HEK293 (cell line): ENCODE data around the gene ELMO1.

ENCODE experiments used
- ZFP69B ChIP-seq: fragments of 450-650 bp; formaldehyde crosslinking; IDR thresholded peaks from 2 replicates; pipeline ENCODE4 v1.5.1; 2016; ENCODE audit warnings: missing biosample characterization, missing genetic modification characterization
- ZNF184 ChIP-seq: fragments of 450-650 bp; IDR thresholded peaks from 2 replicates; pipeline ENCODE4 v1.5.1; 2018; ENCODE audit warnings: missing biosample characterization, mild to moderate bottlenecking, missing genetic modification characterization
- ZNF549 ChIP-seq: fragments of 450-650 bp; IDR thresholded peaks from 2 replicates; pipeline ENCODE4 v1.5.1; 2018; ENCODE audit warnings: missing biosample characterization, missing genetic modification characterization, mild to moderate bottlenecking, inconsistent platforms, moderate library complexity
- ZNF558 ChIP-seq: fragments of 450-650 bp; formaldehyde crosslinking; IDR thresholded peaks from 2 replicates; pipeline ENCODE4 v1.5.1; 2016; ENCODE audit warnings: missing biosample characterization, missing genetic modification characterization
- TF ChIP-seq, protein P1 (sequence below): fragments of 450-650 bp; formaldehyde crosslinking; IDR thresholded peaks from 2 replicates; pipeline ENCODE4 v1.5.1; 2016; ENCODE audit warnings: missing biosample characterization, missing genetic modification characterization
- TF ChIP-seq, protein P2 (sequence below): fragments of 450-650 bp; formaldehyde crosslinking; optimal IDR thresholded peaks from 2 replicates; pipeline ENCODE3; 2016; ENCODE audit warnings: missing biosample characterization, mild to moderate bottlenecking, missing genetic modification characterization
- TF ChIP-seq, protein P3 (sequence below): fragments of 450-650 bp; formaldehyde crosslinking; IDR thresholded peaks from 2 replicates; pipeline ENCODE4 v1.5.1; 2016; ENCODE audit warnings: missing biosample characterization, missing genetic modification characterization

DNA sequence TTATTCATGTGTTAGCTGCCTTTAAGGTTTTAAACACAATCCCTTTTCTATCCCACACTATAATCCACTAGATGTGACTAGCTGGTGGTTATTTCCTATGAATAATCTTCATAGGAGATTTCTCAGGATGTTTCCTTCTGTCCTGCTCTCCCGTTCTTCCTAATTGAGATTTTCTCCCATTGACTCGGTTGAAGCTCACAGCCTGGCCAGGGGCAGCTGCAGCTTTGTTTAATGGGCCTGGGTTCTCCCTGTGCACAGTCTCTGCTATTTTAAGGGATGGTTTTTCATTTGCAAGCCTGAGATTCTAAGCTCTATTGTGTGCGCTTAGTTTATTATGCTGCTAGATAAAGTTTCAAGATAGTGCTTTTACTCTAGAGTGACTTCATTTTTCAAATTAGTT is 441.0 kb downstream of the ELMO1 start:
- TF ChIP-seq ZNF184 (no peak), ZNF558 (tag by site-specific recombination) (no peak), ZNF549 (tag by site-specific recombination) (no peak), ZFP69B (tag by site-specific recombination) (no peak)
- TF ChIP-seq, protein P1, sequence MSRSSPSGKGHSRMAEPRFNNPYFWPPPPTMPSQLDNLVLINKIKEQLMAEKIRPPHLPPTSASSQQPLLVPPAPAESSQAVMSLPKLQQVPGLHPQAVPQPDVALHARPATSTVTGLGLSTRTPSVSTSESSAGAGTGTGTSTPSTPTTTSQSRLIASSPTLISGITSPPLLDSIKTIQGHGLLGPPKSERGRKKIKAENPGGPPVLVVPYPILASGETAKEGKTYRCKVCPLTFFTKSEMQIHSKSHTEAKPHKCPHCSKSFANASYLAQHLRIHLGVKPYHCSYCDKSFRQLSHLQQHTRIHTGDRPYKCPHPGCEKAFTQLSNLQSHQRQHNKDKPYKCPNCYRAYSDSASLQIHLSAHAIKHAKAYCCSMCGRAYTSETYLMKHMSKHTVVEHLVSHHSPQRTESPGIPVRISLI (tag by site-specific recombination) = no peak
- TF ChIP-seq, protein P2, sequence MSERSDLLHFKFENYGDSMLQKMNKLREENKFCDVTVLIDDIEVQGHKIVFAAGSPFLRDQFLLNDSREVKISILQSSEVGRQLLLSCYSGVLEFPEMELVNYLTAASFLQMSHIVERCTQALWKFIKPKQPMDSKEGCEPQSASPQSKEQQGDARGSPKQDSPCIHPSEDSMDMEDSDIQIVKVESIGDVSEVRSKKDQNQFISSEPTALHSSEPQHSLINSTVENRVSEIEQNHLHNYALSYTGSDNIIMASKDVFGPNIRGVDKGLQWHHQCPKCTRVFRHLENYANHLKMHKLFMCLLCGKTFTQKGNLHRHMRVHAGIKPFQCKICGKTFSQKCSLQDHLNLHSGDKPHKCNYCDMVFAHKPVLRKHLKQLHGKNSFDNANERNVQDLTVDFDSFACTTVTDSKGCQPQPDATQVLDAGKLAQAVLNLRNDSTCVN (tag by site-specific recombination) = no peak
- TF ChIP-seq, protein P3, sequence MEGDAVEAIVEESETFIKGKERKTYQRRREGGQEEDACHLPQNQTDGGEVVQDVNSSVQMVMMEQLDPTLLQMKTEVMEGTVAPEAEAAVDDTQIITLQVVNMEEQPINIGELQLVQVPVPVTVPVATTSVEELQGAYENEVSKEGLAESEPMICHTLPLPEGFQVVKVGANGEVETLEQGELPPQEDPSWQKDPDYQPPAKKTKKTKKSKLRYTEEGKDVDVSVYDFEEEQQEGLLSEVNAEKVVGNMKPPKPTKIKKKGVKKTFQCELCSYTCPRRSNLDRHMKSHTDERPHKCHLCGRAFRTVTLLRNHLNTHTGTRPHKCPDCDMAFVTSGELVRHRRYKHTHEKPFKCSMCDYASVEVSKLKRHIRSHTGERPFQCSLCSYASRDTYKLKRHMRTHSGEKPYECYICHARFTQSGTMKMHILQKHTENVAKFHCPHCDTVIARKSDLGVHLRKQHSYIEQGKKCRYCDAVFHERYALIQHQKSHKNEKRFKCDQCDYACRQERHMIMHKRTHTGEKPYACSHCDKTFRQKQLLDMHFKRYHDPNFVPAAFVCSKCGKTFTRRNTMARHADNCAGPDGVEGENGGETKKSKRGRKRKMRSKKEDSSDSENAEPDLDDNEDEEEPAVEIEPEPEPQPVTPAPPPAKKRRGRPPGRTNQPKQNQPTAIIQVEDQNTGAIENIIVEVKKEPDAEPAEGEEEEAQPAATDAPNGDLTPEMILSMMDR (tag by site-specific recombination) = no peak
